ENCODE data around the gene RBM43. TPM values are rescaled to one million over a fixed set of nuclear protein-coding genes. Genes with fewer than 3 reads are reported as not detected.
A peak's percentile ranks its signal among the peaks of the same experiment; 100 is the strongest.

RBM43 gene
- total and polyA plus RNA-seq, 9 of the 15 experiments (the other 6 are each of a cell fraction or from before 2014, with no cell fraction given), result 1.3 to 6.9 (median 3.8) TPM

DNA sequence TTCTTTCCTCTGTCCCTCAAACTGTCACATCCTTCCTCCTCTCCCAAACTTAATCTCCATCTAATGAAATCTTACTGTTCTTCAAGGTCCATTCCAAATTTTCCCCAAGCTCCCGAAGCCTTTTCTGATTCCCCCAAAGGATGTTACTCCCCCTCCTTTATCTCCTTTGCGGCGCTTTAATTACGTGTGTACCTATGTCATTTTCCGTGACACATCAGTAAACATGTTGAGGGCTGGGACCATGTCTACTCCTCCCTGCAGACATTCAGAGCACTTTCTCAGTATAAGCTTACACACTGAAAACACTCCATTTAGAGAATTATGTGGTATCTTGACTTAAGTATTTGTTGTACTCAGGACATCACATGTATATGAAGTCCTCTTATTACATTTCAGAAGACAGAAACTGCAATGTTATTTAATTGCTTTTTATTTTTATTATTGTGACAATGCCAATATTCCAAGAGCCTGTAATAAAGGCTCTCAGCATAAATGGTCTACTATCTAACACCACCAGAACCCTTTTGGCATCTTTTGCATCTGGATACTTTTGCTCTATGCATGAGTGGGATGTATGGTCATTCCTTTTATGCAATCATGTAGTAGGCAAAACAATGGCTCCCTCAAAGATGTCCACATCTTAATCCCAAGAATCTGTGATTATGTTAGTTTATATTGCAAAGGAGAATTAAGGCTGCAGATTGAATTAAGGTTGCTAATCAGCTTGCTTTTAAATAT is 26.0 kb upstream of the RBM43 start:
- peaks cover 14 to 22% of the 10 kb centered on the region in 2 experiments; a peak in 4 of 5 replicates for H3K4me1 ChIP-seq (replicated peaks in 1 of 2; ENCODE audit: control insufficient read depth in 2 of 2, insufficient read depth in 2 of 2, low read length in 2 of 2)
- FAIRE-seq (no peak), ATAC-seq (no peak), DNase-seq (ENCODE audit: extremely low read depth in 1 of 4, low spot score in 3 of 4) (no peak)
- no peaks in the 10 kb centered on the region for H3K36me3 ChIP-seq (ENCODE audit: control insufficient read depth, insufficient read depth, low read length)
- H2AFZ ChIP-seq (ENCODE audit: low read depth, low read length), result peak overlapping the region; percentile 89
- in situ Hi-C loops (cut with MboI), result no loop called here
- peak overlapping the region in 1 of 2 experiments; percentile 92; a peak in 2 of 4 replicates for H3K9ac ChIP-seq (ENCODE audit: insufficient read depth in 1 of 2, low read depth in 2 of 2, low read length in 2 of 2)
- peak overlapping the region; percentile 93; the same call in 2 of the 3 replicates for H3K27ac ChIP-seq (ENCODE audit: extremely low read depth, low read depth, low read length)
- CTCF ChIA-PET (ENCODE audit: low intra/inter-chr PET ratio), result no interaction called here
- no peaks in the 10 kb centered on the region for H3K9me3 ChIP-seq (replicated peaks; ENCODE audit: control insufficient read depth, insufficient read depth, low read depth, low read length)
- peak overlapping the region; percentile 56 for H3K4me3 ChIP-seq
- no peaks in the 10 kb centered on the region for H3K27me3 ChIP-seq (ENCODE audit: control insufficient read depth in 2 of 2, insufficient read depth in 2 of 2, low read length in 2 of 2)
- 54% methylated on average over 5 of the region's 5 CpGs for WGBS (ENCODE audit: insufficient coverage, low coverage, missing lambda C conversion rate)
- intact Hi-C loops (cut with micrococcal nuclease), result loop anchor here (2.0 to 5.0 kb wide), 2 partner anchors 27 to 1430 kb away; partner anchors contain the start of genes ARL6IP6, PRPF40A and RBM43
- H3K4me2 ChIP-seq (ENCODE audit: insufficient read depth, low read length), result peak overlapping the region; percentile 87
- H3K9me1 ChIP-seq (ENCODE audit: control insufficient read depth, insufficient read depth, low read length), result no peaks in the 10 kb centered on the region
- POLR2A ChIA-PET, result interaction anchor here (1.2 to 3.3 kb wide), 3 partner anchors 8 to 26 kb away, joined by 6 to 12 read pairs (median 7); partner anchors contain the start of gene RBM43
- H3K79me2 ChIP-seq (ENCODE audit: control insufficient read depth, insufficient read depth, low read length), result peaks cover 30% of the 10 kb centered on the region
- no TSS peak for BruUV-seq (replicated peaks)
- H4K20me1 ChIP-seq (replicated peaks; ENCODE audit: control insufficient read depth, insufficient read depth, low read length), result no peaks in the 10 kb centered on the region
- no peak for TF ChIP-seq TCFL5 (CRISPR knock-in tag; conservative IDR thresholded peaks at IDR 0.05)
- TF ChIP-seq ARNT (IDR thresholded peaks at IDR 0.05), result 0 out of 4 replicates have a peak, but pooled peaks of 1 of the 2 experiments have one; percentile 25
- TF ChIP-seq, protein P1, sequence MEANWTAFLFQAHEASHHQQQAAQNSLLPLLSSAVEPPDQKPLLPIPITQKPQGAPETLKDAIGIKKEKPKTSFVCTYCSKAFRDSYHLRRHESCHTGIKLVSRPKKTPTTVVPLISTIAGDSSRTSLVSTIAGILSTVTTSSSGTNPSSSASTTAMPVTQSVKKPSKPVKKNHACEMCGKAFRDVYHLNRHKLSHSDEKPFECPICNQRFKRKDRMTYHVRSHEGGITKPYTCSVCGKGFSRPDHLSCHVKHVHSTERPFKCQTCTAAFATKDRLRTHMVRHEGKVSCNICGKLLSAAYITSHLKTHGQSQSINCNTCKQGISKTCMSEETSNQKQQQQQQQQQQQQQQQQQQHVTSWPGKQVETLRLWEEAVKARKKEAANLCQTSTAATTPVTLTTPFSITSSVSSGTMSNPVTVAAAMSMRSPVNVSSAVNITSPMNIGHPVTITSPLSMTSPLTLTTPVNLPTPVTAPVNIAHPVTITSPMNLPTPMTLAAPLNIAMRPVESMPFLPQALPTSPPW (CRISPR knock-in tag; IDR thresholded peaks at IDR 0.05), result peak; percentile 63
- no peak for TF ChIP-seq ATF1 (CRISPR knock-in tag; IDR thresholded peaks at IDR 0.05)
- TF ChIP-seq ATF1 (tag; IDR thresholded peaks at IDR 0.05), result peak; percentile 60
- 0 out of 2 replicates have a peak, but pooled peaks have one; percentile 10 for TF ChIP-seq ETV1 (tag; conservative IDR thresholded peaks at IDR 0.05; ENCODE audit: low read depth)
- TF ChIP-seq SIN3A (IDR thresholded peaks at IDR 0.05; ENCODE audit: borderline replicate concordance in 2 of 2, control insufficient read depth in 1 of 2, low read depth in 2 of 2, low read length in 2 of 2), result no peak
- TF ChIP-seq ZFP36 (IDR thresholded peaks at IDR 0.05; ENCODE audit: low read depth, low read length, partially characterized antibody), result no peak
- TF ChIP-seq SRSF9 (IDR thresholded peaks at IDR 0.05; ENCODE audit: borderline replicate concordance, low read depth, low read length), result no peak
- no peak for TF ChIP-seq DACH1 (IDR thresholded peaks at IDR 0.05; ENCODE audit: partially characterized antibody)
- TF ChIP-seq SIN3B (IDR thresholded peaks at IDR 0.05; ENCODE audit: low read depth), result peak; percentile 14; the same call in 1 of the 2 replicates
- peak; percentile 28; the same call in 1 of the 2 replicates for TF ChIP-seq ZBTB12 (CRISPR knock-in tag; IDR thresholded peaks at IDR 0.05)
- TF ChIP-seq, protein P2, sequence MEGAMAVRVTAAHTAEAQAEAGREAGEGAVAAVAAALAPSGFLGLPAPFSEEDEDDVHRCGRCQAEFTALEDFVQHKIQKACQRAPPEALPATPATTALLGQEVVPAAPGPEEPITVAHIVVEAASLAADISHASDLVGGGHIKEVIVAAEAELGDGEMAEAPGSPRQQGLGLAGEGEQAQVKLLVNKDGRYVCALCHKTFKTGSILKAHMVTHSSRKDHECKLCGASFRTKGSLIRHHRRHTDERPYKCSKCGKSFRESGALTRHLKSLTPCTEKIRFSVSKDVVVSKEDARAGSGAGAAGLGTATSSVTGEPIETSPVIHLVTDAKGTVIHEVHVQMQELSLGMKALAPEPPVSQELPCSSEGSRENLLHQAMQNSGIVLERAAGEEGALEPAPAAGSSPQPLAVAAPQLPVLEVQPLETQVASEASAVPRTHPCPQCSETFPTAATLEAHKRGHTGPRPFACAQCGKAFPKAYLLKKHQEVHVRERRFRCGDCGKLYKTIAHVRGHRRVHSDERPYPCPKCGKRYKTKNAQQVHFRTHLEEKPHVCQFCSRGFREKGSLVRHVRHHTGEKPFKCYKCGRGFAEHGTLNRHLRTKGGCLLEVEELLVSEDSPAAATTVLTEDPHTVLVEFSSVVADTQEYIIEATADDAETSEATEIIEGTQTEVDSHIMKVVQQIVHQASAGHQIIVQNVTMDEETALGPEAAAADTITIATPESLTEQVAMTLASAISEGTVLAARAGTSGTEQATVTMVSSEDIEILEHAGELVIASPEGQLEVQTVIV (CRISPR knock-in tag; IDR thresholded peaks at IDR 0.05; ENCODE audit: borderline replicate concordance), result 0 out of 2 replicates have a peak, but pooled peaks have one; percentile 48
- 0 out of 2 replicates have a peak, but pooled peaks have one; percentile 33 for TF ChIP-seq MTA1 (IDR thresholded peaks at IDR 0.05; ENCODE audit: borderline replicate concordance)
- no peak for TF ChIP-seq CBFA2T2 (conservative IDR thresholded peaks at IDR 0.05)
- TF ChIP-seq JUN (IDR thresholded peaks at IDR 0.05; ENCODE audit: borderline replicate concordance, low read depth, low read length), result no peak
- TF ChIP-seq JUN (CRISPR knock-in tag; IDR thresholded peaks at IDR 0.05; ENCODE audit: borderline replicate concordance), result no peak

Measured in K562 (cell line).